HG03521 (cell line): Measurements from ENCODE around the gene RNGTT.
"Not testable (repeated sequence)": the region's sequence is repeated elsewhere in the genome, so short reads cannot be mapped to it uniquely, and the experiment has no call there.

Experiments used
- ATAC-seq: cut with Tn5 transposase; IDR thresholded peaks from one replicate; pipeline ENCODE4 v1.9.1; 2021; ENCODE audit warnings: mild to moderate bottlenecking, moderate library complexity; ENCODE audit not compliant: unreplicated experiment

RNGTT gene

DNA sequence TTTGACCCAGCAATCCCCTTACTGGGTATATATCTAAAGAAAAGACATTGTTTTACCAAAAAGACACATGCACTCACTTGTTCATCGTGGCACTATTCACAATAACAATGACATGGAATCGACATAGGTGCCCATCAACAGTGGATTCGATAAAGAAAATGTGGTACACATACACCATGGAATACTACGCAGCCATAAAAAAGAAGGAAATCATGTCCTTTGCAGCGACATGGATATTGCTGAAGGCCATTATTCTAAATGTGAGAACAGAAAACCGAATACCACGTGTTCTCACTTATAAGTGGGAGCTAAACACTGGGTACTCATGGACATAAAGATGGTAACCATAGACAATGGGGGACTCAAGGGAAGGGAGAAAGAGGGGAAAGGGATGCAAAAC lies 222.3 kb downstream of the RNGTT start:
- no peak for ATAC-seq

DNA sequence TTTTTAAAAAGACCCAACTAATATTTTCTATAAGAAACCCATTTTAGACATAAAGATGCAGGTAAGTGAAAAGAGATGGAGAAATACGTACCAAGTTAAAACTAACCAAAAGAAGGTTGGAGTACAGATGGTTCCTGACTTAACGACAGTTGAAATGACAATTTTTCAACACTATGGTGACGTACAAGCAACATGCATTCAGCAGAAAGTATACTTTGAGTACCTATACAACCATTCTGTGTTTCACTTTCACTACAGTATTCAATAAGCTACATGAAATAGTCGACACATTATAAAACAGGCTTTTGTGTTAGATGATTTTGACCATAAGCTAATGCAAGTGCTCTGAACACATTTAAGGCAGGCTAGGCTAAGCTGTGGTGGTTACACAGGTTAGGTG lies 228.9 kb downstream of the RNGTT start:
- ATAC-seq, result peak; percentile 66

GRCh38 chr6:88730611-88731011 lies 232.8 kb downstream of the RNGTT start:
- ATAC-seq, result no peak

DNA sequence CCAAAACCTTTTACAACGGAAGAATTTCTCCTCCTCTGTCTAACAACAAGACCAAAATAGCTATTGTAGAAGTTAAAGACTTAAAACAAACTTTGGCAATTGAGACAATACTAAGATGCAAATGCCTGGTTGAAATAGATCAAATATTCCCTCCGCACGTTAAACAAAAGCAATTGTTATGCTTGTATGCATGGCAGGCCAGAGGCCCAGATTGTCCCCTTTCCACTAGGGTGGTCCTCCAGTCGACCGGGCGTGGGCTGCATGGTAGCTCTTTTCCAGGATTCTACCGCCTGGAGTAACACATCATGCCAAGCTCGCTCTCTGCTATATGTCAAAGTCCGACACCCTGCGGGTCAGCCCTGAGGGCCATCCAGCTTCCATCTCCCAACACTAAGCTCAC lies 234.7 kb downstream of the RNGTT start:
- no peak for ATAC-seq

DNA sequence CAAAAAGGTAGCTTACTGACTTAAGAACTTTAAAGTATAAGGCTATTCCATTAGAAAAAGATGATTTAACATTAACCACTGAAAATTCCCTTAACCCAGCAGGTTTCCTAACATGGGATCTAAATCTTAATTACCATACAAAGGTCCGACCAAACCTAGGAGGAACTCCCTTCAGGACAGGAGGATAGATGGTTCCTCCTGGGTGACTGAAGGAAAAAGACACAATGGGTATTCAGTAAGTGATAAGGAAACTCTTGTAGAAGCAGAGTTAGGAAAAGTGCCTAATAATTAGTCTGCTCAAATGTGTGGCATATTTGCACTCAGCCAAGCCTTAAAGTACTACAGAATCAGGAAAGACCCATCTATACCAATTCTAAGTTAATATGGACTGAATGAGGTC lies 237.0 kb downstream of the RNGTT start:
- ATAC-seq, result not testable (repeated sequence)

DNA sequence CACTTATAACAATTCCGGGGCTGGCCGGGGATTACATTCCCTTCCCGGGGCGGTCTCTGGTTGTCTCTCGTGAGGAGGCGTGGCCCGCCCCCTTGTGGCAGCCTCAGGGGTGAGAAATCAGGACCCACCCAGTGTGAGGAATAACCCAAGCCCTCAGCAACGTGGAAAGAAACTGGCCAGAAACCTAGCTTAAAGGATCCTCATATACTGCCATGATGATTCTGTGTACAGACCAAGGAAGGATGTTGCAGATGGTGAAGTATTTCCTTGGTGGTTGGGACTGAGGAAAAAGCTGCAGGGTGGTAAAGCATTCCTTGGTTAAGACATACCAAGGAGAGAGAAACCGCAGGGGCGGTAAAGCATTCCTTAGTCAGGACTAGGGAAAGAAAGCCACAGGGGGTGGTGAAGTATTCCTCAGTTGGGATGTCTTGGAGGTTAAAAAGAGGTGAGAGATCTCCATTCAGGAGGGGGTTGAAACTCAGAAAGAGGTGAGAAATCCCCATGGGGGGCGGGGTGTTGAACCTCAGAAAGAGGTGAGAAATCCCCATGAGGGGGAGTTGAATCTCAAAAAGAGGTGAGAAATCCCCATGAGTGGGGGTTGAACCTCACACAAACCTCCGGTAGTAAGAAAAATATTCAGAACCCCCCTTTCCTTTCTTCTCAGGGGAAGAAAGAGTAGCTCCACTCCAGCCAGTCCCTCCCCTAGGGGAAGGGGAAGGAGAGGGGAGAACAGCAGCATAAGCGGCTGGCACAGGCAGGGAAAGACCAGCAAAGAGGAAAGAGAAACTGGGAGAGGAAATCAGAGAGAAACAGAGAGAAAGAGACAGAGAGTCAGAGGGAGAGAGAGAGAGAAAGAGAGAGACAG lies 238.1 kb downstream of the RNGTT start:
- ATAC-seq, result no peak

- no peak for ATAC-seq
These were observed 240.7 kb downstream of the RNGTT start for GRCh38 chr6:88722686-88723085.

- ATAC-seq, result not testable (repeated sequence)
These were observed 247.0 kb downstream of the RNGTT start for GRCh38 chr6:88716399-88716798.

- ATAC-seq, result no peak
These were observed 251.0 kb downstream of the RNGTT start for GRCh38 chr6:88712243-88712936.

DNA sequence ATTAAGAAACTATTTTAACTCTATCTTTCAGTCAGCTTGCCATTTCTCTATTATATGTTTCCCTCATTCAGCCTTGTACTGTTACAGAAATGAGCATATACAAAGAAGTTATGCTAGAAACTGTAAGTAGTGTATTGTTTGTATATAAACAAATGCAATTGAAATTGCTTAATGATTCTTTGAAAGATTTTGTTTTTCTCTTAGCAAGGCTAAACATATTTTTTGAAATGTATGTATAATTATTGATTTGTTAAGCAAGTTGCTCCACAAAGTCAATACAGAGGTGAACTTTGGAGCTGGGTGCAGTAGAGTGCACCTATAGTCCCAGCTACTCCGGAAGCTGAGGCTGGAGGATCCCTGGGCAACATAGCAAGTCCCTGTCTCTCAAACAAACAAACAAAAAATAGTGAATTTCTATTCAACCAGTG lies 253.6 kb downstream of the RNGTT start:
- no peak for ATAC-seq

- no peak for ATAC-seq
These were observed 255.1 kb downstream of the RNGTT start for GRCh38 chr6:88708197-88708744.

GRCh38 chr6:88705601-88706000 lies 257.8 kb downstream of the RNGTT start:
- peak; percentile 86 for ATAC-seq

DNA sequence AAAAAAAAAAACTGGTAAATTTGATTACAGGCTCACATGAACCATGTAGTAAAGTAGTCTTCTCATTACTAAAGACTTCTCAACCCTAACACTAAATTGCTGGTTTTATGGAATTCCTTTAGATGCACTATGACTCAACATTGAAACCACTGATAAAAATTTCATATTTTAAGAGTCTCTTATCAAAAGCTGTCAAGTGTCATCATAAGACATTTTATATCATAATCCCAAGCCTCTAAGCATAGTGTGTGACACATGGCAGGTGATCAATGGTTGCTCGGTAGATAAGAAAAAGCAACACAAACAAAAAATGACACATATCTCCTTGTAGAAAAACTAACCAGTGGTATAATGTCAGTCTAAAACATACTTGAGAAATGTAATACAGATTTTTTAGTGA lies 258.4 kb downstream of the RNGTT start:
- no peak for ATAC-seq

- no peak for ATAC-seq
These were observed 260.4 kb downstream of the RNGTT start for GRCh38 chr6:88702956-88703556.

DNA sequence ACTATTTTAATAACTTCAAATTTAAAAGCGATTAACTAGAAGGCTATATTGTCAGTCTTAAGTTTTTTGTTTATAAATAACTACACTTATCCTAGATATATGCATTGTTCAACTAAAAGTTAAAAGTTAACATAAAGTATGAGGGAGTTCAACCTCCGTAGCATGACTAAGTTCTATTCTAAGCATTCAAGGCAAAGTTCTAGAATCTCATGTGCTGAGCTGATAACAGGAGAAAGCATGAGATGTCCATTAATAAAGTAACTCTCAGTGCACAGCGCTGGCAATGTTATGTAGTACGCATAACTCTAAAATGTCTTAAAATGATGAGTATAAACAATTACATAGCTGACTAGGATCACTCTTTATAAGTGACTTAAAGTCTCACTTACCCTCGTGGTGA lies 264.8 kb downstream of the RNGTT start:
- no peak for ATAC-seq

GRCh38 chr6:88695937-88696336 lies 267.5 kb downstream of the RNGTT start:
- ATAC-seq, result no peak

DNA sequence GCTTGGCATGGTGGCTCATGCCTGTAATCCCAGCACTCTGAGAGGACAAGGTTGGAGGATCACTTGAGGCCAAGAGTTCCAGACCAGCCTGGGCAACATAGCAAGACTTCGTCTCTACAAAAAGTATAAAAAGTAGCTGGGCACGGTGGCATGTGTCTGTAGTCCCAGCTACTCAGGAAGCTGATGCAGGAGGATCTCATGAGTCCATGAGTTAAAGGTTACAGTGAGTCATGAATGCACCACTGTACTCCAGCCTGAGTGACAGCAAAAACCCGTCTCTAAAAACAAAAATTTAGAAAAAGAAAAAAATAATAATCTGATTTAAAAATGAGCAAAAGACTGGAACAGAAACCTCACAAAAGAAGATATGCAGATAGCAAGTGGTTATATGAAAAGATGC lies 279.7 kb downstream of the RNGTT start:
- no peak for ATAC-seq

GRCh38 chr6:88680654-88681053 lies 282.8 kb downstream of the RNGTT start:
- ATAC-seq, result no peak

DNA sequence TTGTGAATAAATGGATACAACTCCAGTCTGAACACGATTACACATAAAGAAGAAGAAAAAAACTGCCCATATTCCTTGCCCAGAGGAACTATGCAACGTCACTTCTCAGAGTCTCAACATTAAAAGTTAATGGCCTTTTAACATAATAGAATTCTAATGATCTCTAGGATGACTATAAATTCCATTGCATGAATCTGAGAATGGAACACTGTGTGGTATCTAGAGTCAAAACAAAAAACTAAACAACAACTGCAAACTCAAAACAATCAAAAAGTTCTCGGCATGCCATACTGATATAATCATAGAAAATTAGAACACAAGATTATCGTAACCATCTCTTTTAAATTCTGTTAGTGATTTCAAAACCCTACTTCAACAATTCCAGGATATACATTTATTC lies 283.6 kb downstream of the RNGTT start:
- ATAC-seq, result no peak

DNA sequence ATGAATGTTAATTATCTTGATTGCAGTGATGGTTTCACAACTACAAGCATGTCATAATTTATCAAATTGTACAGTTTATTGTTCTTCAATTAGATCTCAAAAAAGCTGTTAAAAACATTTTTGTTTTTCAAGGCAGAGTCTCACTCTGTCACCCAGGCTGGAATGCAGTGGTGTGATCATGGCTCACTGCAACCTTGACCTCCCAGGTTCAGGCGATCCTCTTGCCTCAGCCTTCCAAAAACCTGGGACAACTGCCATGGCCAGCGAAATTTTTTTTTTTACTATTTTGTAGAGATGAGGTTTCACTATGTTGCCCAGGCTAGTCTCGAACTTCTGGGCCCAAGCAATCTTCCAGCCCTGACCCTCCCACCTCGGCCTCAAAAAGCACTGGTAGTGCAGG lies 286.1 kb downstream of the RNGTT start:
- ATAC-seq, result no peak

DNA sequence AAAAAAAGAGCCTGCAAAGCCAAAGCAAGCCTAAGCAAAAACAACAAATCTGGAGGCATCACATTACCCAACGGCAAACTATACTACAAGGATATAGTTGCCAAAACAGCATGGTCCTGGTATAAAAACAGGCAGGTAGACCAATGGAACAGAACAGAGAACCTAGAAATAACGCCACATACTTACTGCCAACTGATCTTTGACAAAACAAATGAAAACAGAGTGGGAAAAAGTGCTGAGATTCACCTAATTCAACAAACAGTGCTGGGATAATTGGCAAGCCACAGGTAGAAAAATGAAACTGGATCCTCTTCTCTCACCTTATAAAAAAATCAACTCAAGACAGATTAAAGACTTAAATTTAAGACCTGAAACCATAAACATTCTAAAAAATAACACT lies 291.8 kb downstream of the RNGTT start:
- no peak for ATAC-seq

DNA sequence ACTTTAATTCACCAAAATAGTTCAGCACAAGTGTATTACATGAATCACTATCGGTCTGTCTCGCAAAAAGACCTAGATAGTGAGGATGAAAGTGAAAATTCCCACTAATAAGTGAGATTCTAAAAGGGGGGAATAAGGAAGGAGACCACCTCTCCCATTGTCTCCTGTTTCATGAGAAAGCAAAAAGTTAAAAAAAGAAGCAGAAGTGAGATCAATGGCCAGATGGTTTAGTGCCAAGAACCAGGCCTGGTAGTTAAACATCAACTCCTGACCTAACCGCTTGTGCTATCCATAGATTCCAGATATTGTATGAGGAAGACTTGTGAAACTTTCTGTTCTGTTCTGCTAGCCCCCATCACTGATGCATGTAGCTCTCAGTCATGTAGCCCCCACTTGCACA lies 293.0 kb downstream of the RNGTT start:
- no peak for ATAC-seq
